NCI-H1694 (cell line): ENCODE data around the gene MCFD2.
"Not testable (repeated sequence)": the region's sequence is repeated elsewhere in the genome, so short reads cannot be mapped to it uniquely, and the experiment has no call there.

Experiments
- DNase-seq: peaks from one replicate; lab custom pipeline; 2025; lab: John Stamatoyannopoulos, UW

MCFD2 gene

DNA sequence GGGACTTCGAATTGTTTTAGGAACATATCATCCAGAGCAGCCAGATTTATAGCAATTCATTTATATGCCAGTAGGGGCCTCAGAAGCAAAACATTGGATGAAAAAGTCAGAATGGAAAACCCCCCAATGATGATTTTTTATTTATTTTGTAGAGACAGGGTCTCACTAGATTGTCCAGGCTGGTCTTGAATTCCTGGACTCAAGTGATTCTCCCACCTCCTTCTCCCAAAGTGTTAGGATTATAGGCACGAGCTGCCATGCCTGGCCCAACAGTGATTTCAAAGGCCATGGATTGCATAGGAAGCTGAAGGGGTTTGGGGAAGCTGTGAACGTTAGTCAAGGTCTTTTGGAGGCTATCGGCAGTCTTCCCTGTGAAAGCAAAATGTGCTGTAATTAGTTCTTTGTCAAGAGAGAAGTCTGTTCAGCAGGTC is 21.9 kb upstream of the MCFD2 start:
- no peak for DNase-seq

DNA sequence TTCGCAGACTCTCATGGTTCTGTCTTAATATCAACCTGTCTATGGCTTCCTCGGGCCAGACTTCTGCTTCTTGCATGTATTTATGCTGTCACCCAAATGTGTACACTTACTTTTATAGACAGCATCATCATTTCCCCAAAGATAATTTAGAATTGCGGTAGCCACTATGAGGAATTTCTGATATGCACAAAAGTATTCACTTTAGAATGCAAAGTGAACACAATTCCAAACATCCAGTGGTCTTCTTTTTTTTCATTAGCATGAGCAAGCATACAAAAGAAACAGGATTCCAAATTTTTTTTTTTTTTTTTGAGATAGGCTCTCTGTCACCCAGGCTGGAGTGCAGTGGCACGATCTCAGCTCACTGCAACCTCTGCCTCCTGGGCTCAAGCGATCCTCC is 21.0 kb upstream of the MCFD2 start:
- DNase-seq = no peak

DNA sequence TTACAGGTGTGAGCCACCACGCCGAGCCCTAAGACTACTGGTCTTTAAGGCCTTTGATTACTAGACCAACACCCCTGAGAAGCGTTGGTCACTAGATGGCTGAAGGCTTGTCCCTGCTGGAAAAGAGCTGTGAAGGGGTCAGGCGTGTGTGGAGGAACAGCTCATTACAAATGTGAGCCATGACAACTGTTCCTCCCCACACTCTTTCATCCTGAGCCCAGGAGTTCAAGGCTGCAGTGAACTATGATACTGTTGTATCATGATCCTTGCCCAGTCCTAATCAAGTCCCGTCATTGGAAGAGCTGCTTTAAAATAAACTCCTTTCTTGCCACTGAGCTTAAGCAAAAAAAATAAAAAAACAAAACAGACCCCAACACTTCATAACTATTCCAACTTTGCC is 19.5 kb upstream of the MCFD2 start:
- DNase-seq = no peak

DNA sequence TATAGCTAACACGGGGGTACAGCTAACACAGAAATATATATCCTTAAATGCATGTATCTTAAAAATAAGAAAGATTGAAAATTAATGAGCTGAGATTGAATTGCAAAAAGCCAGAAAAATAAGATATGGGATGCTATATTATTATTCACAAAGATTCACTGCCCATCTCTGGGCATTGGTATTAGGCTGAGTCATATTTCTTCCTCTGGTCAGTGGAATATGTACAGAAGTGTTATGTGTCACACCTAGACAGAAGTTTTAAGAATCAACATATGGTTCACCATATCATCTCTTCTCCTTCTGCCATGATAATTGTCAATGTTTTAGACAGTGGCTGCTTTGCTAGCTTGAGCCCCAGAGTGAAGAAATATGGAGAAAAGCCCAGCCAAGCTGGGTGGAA is 14.0 kb upstream of the MCFD2 start:
- DNase-seq = no peak

DNA sequence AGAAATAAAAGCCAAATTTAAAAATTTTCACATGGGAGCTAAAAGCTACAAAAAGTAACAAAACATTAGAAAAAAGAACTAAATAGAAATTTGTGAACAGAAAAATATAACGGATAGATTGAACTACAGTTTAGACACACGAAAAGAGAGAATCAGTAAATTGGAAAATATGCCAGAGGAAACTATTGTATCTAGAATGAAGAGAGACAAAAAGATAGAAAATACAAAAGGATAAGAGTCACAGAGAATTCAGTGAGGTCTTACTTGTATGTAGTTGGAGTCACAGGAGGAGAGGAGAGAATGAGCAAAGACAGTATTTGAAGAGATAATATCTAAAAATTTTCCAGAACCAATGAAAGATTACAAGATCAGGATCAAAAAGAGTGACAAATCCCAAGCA is 11.3 kb upstream of the MCFD2 start:
- DNase-seq = no peak

DNA sequence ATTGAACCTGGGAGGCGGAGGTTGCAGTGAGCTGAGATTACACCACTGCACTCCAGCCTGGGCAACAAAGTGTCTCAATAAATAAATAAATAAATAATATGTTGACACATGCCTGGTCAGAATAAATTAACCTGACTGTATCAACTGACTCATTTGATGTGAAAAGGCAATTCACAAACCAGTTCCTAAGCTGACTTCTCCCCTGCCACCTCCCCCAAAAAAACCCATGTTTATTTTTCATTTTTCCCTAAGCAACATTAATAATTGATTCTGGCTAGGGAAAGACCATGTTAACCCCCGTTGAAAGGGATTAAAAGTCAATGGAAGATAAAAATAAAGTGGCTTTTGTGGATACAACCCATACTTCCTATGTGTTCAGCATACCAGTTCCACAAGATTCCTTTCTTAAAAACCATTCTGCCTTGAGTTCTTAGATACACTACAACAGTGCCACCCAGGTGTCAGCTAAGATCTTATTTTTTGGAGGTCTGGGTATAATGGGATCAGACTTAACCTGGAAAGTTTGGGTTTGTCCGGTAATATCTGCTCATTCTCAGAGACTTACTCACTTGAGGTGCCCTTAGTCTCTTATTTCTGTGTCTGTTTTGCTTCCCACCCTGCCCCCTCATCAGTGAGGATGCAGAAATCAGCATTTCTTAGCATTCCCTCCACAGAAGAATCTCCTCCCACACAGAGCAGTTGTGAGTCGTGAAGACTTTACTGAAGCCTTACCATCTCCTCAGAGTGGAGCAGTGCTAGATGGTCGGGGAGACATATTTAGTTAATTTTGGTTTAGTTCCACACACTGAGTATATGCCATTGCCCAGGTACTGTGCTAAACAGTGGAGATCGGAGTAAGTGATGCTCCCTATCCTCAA is 10.1 kb upstream of the MCFD2 start:
- no peak for DNase-seq

DNA sequence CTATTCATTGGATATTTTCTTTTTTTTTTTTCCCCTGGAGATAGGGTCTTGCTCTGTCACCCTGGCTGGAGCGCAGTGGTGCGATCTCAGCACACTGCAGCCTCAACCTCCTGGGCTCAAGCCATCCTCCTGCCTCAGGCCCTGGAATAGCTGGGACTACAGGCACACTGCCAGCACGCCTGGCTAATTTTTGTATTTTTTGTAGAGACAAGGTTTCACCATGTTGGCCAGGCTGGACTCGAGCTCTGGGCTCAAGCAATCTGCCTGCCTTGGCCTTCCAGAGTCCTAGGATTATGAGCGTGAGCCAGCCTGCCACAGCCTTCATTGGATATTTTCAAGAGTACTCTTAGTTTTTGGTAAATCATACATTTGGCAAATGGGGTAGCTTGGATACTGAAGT is 9.0 kb upstream of the MCFD2 start:
- DNase-seq = no peak

DNA sequence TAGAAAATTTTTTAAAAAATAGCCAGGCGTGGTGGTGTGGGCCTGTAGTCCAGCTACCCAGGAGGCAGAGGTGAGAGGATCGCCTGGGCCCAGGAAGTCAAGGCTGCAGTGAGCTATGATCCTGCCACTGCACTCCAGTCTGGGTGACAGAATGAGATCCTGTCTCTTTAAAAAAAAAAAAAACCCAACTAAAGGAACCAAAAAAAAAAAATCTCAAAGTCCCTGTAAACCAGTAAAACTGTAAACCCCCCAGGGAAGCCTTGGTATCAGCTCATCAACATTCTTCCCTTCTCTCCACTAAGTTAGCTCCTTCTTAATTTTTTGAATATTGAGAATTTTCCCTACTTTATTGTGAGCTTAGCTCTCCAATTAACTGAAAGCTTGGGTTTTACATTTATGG is 8.4 kb upstream of the MCFD2 start:
- DNase-seq = no peak

DNA sequence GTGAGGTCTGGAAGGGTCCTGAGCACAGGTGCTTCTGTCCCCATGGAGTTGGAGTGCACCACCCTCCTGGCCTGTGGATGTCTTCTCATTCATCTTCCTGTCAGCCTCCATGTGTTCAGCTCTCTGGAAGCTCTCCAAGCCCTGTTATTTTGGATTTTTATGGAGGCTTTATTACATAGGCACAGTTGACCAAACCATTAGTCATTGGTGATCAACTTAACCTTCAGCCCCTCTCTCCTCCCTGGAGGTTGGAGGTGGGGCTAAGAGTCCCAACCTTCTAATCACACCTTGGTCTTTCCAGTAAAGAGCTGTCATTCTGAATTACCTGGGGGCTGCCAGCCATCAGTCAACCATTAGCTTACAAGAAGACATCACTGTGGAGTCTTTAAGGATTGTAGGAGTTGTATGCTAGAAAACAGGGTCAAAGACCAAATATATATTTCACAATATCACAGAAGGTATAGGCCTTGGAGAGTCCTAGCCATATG is 7.5 kb upstream of the MCFD2 start:
- no peak for DNase-seq

DNA sequence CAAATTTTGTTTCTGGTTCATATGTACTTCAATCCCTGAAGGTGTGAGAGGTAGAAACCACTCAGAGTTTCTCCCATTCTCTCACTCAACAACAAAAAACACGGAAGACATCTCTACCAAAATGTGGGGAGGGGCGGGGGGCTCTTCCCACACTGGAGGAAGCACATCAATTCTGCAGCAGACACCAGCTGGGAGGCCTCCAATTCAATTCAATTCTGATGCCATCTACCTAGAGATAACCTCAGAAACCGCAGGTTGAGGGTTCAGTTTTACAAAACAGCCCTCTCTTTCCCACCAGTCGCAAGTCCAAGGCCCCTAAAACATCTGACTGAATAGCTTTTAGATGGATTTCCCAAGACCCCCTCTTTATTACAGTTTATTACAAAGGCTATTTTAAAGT is 7.0 kb upstream of the MCFD2 start:
- DNase-seq = no peak

DNA sequence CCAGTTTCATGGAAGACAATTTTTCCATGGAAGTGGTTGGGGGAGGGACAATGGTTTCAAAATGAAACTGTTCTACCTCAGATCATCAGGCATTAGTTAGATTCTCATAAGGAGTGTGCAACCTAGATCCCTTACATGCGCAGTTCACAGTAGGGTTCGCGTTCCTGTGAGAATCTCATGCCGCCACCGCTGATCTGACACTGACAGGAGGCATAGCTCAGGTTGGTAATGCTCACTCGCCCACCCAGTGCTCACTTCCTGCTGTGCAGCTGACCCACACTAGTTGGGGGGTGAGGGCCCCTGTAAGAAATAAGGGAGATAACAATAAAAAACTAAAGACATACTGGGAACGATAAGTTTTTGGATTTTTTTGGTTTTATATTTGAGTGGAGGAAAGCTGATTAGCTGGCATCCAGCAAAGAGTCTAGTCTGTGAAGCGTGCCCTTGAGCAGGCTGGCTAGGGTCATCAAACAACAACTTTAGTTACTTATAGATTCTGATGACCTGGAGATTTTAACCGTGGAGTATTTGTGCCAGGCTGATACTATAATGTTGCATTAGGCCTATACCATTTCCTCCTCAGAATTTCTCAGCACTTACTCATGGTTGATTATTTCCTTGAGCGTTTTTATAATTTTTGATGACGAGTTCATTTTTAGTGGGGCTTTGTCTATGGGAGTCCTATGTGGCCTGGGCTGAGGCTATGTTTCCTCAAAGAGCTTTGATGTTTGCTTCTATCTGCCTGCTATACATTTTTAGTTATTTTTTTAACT is 6.3 kb upstream of the MCFD2 start:
- no peak for DNase-seq

DNA sequence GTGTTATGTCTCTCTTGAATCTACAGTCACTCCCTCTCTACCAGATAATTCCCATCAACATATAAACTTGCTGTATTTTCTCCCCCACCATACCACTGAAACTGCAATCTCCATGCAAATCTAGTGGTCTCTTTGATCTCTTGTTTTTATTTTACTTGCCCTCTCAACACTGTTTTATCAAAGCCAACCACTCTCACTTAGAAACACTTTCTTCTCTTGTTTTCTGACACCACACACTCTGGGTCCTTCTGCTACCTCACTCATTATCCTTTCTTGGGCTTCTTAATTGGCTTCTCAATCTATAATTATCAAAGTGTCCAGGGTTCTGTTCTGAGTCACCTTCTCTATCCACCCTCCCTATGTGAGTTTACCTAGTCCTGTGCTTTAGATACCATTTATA is 2.0 kb upstream of the MCFD2 start:
- no peak for DNase-seq

DNA sequence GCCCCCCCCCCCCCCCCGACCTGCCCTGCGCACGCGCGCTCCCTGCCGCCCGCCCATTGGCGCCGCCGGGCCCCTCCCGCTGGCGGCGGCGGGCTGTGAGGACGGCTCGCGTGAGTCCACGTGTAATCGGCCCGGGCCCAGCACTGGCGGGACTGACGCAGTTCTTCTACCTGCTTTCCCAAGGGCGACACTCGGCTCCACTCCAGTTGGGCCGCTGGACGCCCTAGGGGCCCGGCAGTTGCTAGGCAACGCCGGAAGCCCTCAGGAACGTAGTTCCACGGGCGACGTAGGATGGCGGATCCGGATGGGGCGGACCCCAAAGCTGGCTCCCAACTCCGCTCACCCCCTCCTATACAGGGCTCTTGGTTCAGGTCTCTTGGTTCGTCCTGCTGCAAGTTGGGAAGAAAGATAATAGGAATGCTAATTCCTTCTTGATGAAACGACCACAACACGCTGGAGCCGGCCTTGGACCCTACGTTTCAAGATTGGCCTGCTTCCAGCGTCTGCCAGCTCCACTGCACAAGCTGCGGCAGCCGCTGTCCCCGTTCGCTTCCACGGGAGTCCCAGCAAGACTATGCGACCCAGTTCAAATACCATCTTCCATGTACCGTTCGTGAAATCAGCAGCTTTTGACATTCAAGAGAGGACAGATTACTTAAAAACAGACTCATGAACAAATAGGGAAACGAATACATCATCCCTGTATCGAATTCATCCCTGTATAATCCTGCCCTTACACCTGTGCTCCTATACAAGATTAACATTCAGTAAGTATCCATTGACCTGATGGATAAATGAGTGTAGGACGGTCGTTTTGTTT is 415 bp upstream of the MCFD2 start:
- peak; percentile 77 for DNase-seq

DNA sequence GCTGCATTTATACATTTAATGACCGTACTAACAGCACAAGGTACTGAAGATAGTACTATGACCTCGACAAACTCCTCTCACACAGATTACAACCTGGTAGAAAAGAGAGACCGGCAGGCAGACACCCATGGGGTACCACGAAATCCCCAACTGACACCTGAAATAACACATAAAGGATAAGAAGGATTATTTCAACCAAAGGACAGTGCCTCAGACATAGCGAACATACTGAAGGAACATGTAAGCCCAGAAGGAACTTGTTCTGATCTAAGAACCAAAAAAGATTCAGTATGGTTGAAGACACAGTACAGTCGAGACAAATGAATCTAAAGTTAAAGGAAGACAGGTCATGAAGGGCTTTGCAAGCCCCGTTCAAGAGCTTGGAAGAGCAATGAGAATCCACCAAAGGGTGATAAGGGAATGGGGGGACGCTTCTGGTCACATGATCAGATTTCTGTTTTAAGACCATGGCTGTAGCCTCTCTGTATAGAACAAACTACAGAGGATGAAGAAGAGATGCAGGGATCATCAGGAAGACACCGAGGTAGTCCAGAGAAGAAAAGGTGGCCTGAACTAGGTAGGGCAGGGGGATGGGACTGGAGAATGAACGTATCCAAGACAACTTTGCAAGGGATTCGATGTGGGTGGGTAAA is 902 bp downstream of the MCFD2 start:
- DNase-seq = no peak

DNA sequence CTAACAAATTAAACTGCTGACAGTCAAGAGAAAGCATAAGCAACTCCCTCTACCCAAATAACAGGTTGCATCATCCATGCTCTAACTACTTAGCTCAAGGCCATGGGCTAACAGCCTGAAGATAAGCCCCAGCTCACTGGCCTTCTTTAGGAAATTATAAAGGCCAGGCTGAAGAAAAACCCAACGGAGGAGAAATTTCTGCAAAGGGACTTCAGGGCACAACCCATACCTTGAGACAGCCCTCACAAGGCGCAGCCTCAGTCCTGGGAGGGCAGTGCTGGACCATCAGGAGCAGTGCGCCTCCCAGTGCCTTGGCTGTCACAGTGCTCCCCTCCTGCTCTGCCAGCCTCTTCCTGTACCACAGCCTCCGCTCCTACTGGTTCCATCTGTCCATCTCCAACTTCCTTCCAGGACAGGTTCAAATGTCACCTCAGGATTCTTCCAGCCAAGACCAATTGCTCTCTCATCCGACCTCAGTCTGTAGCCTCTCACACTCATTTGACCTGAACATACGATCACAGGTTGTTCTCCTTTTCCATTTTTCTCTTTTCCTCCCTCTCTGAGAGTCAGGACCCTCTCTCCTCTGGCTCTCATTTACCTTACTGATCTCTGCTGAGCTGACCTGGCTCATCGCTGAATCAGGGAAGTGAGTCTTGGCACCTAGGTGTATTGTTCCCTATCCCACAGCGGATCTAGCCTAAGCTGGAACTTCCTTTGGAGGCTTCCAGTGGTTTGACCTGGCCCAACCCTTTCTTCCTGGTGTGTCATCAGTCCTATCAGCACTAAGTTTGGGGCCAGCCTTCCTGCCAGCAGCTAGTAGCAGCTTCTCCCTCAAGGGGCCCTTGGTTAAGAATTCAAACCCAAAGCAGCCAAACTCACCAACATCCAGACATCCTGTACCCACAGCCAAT is 1.9 kb downstream of the MCFD2 start:
- DNase-seq = no peak

DNA sequence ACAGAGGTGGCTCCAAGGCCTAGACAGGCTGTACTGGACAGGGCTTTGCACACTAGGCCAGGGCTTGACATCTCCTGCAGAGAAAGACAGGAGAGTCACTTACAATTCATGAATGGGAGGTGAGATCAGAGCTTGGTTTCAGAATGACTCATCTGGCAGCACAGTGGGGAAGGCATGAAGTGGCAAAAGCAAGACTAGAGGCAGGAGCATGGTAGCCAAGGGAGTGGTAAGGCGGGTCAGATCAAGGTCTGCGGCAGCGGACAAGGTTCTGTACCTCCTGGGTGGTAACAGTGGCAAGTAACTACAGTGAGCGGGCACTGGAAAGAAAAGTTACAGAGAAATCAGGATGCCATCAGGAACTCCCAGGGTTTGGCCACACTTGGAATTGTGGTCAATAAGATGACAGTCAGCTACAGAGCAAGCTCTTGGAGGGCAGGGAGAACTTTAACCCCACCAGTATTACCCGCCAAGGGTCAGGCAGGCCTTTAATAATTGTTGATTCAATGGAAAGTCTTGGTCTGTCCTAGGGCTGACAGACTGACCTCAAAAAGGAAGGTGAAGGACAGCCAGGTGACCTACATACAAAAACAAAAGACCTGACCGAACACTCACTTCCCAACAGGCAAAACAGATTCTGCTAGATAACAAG is 5.7 kb downstream of the MCFD2 start:
- DNase-seq = no peak

DNA sequence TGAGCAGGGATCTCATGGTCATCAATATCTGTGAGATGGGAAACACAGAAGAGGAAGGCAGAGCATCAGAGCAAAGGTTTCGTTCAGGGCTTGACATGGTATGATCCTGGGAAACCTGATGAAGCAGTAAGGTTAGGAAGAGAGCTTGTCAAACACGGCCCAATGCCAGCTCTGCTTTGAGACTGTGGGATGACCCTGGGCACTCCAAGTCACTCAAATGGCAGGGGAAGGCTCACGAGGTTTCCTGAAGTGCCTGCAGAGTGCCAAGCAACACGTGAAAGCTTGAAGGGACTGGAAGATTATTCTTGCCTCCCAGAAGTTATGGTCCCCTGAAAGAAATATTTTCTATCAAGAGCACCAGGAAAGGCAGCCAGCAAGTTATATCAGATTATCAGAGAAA is 6.5 kb downstream of the MCFD2 start:
- no peak for DNase-seq

DNA sequence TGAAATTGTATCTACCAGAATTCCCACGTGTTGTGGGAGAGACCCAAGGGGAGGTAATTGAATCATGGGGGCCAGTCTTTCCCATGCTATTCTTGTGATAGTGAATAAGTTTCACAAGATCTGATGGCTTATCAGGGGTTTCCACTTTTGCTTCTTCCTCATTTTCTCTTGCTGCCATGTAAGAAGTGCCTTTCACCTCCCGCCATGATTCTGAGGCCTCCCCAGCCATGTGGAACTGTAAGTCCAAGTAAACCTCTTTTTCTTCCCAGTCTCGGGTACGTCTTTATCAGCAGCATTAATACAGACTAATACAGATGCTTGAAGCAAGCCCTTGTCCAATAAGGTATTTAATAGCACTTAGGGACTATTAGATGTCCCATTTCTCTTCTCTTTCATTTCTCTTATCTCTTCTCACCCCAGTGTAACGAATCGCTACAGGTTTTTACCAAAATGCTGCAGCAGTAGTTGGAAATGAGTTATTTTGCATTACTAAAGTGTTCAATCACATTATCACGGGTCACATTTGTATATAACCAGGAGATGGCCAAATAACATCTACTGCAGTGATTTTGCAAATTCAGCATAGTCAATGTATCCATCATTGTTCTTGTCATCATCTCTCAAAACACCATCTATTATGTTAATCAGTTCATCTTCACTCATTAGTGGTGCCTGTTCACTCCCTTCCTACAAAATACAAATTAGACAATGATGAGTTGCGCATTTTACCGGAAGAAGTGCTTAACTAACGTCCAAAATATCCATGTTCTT is 10.5 kb downstream of the MCFD2 start:
- DNase-seq = not testable (repeated sequence)

DNA sequence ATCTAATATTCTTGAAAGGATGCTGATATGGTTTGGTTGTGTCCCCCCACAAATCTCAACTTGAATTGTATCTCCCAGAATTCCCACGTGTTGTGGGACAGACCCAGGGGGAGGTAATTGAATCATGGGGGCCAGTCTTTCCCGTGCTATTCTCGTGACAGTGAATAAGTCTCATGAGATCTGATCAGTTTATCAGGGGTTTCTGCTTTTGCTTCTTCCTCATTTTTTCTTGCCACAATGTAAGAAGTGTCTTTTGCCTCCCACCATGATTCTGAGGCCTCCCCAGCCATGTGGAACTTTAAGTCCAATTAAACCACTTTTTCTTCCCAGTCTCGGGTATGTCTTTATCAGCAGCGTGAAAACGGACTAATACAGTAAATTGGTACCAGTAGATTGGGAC is 12.6 kb downstream of the MCFD2 start:
- DNase-seq = not testable (repeated sequence)
